Mucosa of gallbladder (tissue), 1 donor: Measurements from ENCODE around the gene BCL11B. TPM values are rescaled to one million over a fixed set of nuclear protein-coding genes. Genes with fewer than 3 reads are reported as not detected.

ENCODE experiments used
- DNase-seq: peaks from one replicate; pipeline ENCODE4 v3.0.0-alpha.2; 2020; ENCODE audit warnings: low spot score
- total RNA-seq: library from RNA; stranded (reverse); gene quantifications from one replicate; pipeline ENCODE4 v1.2.1, GENCODE V29; 2021
- donor health status: DM: no; HTN: no; CAD: no.

BCL11B gene
- total RNA-seq, 1 donor from 2014 or later: 7.9 TPM

GRCh38 chr14:99287269-99287942, 15.4 kb upstream of the BCL11B start:
- DNase-seq: no peak

- no peak for DNase-seq
Observed at GRCh38 chr14:99286761-99287160, 14.8 kb upstream of the BCL11B start.

DNA sequence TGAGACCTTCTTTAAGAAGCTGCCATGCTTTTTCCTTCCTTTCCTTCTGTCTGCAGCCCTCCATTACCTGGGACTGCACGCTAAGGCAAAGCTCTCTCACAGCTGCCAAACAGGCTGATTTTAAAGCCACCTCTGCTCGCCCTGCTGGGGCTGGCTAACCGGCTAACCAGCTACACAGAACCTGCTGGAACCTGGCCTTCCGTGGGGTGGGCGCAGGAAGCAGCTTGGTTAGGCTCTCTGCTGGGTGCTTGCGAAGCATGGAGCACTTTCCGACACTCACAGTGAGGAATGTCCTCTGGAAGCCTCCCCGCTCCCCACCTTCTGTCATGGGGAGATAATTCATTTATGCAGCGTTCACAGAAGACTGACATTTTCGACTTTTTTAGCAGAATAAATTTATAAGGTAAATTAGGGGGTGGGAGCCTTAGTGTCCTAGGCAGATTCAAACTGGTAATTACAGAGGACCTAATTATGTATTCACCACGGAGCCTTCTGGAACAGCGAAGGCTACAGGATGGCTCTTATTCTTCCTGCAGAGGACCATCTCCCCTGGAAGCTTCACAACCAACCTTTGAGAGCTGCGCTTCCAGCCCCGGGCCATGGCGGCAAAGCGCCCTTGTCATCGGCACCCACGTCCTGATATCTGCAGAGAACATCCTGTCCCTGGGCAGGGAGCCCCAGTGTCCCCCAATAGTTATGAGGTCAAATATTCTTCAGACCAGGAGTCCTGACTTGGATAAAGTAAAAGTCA, 12.4 kb upstream of the BCL11B start:
- DNase-seq: no peak

DNA sequence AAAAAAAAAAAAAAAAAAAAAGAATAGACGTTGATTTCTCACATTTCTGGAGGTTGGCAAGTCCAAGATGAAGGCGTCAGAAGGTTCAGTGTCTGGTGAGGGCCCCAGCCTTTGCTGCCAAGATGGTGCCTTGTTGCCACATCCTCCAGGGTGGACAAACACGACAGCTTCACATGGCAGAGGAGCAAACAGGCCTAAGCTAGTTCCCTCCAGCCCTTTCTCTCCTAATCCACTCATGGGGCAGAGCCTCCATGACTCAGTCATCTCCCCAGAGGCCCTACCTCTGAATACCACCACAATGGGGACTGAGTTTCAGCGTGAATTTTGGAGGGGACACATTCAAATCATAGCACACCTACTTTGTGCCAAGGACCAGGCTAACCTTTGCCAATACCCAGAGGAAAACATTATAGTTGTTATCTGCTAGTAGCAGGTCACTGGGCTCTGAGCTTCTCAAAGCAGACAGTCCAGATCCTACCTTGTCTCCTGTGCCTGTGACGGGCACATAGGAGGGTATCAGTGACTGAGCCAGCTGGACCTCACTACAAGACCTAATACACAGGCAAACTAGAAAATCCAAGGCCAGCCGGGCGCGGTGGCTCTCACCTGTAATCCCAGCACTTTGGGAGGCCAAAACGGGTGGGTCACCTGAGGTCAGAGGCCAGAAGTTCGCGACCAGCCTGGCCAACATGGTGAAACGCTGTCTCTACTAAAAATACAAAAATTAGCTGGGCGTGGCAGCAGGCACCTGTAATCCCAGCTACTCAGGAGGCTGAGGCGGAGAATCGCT, 10.5 kb upstream of the BCL11B start:
- no peak for DNase-seq

DNA sequence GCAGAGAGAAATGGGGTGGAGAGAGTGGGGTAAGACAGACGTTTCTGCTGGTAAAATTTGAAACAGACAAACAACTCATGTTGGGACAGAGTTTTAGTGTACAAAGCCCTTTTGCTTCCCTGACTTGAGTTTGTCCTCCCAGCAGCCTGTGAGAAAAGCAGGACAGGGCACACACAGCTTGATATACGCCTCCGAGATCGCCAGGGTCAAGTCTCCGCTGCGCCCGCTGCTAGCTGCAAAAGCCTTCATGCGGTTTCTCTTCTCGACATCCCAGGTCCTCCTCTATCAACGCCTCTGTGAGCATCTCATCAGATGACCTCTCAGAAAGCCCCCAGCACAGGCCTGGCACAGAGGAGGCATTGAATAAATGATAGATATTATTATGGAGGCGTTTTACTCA, 9.4 kb upstream of the BCL11B start:
- no peak for DNase-seq

DNA sequence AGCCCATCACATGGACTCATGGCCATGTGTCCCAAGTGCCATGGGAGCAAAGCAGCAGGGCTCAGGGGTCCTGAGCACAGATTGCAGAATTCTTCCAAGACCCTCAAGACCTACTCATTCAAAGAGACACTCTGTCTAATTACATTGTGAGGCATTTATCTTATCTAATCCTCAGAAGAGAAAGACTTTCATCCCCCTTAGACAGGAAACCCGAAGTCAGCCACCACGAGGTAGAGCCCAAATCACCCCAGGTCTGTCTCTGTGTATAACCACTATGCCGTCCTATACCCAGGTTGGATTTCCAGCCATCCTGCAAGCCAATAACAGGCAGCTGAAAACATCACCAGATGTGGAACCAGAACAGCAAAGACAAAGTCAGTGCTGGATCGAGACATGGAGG, 8.9 kb upstream of the BCL11B start:
- DNase-seq: no peak

GRCh38 chr14:99280066-99280731, 8.2 kb upstream of the BCL11B start:
- no peak for DNase-seq

DNA sequence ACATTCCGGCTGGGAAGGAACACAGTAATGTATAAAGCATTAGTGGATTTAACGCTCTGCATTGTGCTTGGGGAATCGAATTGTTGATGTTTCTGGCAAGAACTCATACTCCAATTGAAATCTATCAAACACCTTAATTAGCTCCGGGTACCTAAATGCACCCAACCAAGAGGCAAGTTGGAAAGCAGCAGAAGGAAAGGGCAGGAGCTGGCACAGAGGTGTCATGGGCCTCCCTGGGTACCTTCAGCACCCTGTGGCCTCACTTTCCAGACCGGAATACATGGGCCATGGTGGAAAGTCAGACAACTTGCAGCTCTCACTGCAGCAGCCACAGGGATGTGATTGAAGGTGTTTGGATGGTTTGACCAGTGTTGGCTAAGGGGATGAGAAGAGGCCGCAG, 6.8 kb upstream of the BCL11B start:
- no peak for DNase-seq

GRCh38 chr14:99277530-99277929, 5.5 kb upstream of the BCL11B start:
- no peak for DNase-seq

DNA sequence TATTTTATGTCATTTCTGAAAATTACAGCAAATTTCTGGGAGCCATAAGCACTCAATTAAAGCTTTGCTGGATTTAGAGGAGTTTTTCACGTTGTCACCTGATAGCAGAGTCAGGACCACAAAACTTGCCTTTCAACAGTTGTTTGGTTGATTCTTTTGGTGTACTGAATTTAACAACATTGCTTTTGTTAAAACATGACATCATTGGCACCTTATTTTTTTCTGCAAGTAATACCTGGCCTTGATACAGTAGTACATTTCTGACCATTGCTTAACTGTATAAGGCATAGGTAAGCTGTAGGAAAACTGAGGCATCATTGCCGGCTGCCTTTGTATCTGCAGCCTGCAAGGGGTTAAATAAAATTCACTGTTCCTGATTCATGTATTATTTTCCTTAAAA, 4.5 kb upstream of the BCL11B start:
- DNase-seq: no peak

DNA sequence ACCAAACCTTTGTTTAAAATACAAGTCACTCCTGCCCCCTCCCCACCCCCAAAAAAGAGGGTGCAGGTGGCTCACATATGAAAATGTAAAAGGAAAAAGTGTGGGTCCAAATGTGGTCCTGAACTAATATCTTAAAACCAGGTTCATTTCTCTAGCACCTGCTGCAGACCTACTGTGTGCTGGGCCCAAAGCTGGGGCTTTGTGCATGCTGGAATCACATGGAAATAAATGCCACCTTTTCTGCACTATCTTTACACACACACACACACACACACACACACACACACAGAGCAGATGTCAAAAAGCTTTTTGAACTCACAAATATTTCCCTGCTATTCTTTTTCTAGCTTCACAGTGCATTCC, 3.2 kb upstream of the BCL11B start:
- no peak for DNase-seq

GRCh38 chr14:99274346-99275221, 2.6 kb upstream of the BCL11B start:
- DNase-seq: peak; percentile 86

GRCh38 chr14:99273766-99274345, 1.9 kb upstream of the BCL11B start:
- DNase-seq: no peak

GRCh38 chr14:99272899-99273765, 1.1 kb upstream of the BCL11B start:
- DNase-seq: no peak

DNA sequence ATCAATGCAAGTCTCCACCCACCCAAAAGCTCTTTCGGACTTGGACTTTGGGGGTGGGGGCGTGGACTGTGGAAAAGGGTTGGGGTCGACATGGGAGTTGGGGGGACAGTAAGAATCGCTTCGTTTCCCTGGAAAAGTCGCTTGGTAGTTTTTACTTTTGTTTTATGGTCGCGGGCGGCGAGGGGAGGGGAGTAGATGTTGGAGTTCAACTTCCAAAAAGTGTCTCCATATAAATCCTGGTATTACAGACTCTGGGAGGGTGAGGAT, 568 bp upstream of the BCL11B start:
- no peak for DNase-seq

- no peak for DNase-seq
Observed at GRCh38 chr14:99271221-99271941, 616 bp downstream of the BCL11B start.

DNA sequence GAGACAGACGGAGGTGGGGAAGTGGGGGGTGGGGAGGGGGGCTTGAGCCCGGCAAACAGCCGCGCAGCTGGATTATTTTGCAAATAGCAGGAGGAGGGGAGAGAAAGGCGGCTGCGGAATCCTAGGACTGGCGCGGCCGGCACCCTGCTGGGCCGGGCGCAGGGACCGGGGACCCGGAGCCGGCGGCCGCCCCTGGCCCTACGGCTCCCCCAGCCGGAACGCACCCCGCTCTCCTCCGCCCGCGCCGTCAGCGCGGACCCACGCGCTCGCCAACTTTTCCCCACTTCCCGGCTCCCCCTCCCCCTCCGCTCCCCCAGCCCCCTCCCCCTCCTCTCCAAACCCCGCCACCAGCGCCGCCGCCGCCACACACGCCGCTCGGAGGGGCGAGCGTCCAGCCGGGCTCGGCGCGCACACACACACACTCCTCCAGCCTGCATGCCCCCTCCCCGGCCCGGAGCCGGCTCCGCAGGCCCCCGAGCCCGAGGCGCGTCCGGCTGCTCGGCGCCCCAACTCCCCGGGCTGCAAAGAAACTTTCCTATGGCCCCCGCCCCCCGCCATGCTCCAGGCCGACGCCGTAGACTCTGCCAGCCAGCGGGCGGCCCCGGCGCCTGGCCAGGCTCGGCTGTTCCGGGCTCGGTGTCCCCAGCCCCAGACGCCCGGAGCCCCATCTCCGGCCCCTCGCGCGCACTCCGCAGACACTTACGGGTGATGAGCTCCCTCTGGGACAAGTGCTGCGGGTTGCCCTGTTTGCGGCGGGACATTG, 1.4 kb downstream of the BCL11B start:
- no peak for DNase-seq

- no peak for DNase-seq
Observed at GRCh38 chr14:99268810-99269707, 2.9 kb downstream of the BCL11B start.
